22Rv1 (cell line): ENCODE measurements around the gene FHIT.

Experiments
- ZFX ChIP-seq: fragments of 450-650 bp; IDR thresholded peaks from 2 replicates; pipeline ENCODE4 v1.6.1; 2017; ENCODE audit warnings: antibody characterized with exemption, borderline replicate concordance
- TF ChIP-seq, protein P1 (sequence below): fragments of 450-650 bp; IDR thresholded peaks from 2 replicates; pipeline ENCODE4 v1.5.1; 2017; ENCODE audit warnings: mild to moderate bottlenecking

DNA sequence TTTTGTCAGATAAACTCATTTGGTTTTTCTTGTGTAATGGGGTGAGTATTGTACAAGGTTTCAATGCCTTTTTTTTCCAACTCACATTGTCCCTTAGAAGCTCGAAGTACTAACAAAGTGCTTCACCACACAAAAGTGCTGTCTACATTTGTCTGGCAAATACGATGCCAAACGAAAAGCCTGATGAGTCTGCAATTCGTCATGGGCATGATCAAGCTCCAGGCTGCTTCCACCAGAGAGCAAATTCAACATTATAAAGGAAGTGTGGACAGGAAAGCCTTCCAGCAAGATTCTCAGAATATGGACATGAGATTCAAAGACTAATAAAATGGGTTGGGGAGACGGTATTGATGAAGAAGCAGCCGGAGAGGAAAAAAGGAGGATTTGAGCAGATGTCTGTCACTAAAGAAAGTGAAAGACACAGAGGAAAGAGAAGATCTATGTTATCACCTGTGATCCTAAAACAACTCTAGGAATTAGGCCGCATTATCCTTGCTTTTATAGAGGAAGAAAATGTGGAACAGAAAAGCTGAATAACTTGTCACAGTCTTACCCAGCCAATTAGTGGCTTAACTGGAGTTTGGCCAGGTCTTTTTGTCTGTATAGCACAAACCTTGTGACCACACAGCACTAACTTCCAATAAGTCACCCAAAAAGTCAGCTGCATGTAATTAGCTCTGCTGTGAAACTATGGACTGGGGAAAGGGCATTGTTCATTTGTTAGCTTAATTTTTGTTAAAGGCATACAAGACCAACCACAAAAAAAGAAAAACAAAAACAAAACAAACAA lies 494.8 kb downstream of the FHIT start:
- TF ChIP-seq, protein P1, sequence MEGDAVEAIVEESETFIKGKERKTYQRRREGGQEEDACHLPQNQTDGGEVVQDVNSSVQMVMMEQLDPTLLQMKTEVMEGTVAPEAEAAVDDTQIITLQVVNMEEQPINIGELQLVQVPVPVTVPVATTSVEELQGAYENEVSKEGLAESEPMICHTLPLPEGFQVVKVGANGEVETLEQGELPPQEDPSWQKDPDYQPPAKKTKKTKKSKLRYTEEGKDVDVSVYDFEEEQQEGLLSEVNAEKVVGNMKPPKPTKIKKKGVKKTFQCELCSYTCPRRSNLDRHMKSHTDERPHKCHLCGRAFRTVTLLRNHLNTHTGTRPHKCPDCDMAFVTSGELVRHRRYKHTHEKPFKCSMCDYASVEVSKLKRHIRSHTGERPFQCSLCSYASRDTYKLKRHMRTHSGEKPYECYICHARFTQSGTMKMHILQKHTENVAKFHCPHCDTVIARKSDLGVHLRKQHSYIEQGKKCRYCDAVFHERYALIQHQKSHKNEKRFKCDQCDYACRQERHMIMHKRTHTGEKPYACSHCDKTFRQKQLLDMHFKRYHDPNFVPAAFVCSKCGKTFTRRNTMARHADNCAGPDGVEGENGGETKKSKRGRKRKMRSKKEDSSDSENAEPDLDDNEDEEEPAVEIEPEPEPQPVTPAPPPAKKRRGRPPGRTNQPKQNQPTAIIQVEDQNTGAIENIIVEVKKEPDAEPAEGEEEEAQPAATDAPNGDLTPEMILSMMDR: no peak
- no peak for TF ChIP-seq ZFX
